Activated gamma-delta T cell treated with anti-CD3 and anti-CD28 coated beads, Interleukin-2, amount 50 U/mL, for 16 hours (primary cell): ENCODE results near the gene HACL1.
"Not testable (repeated sequence)": the region's sequence is repeated elsewhere in the genome, so short reads cannot be mapped to it uniquely, and the experiment has no call there.

Source experiments
- DNase-seq: peaks from one replicate; pipeline ENCODE4 v3.0.0-alpha.2; 2020; ENCODE audit warnings: low read depth

The HACL1 gene

DNA sequence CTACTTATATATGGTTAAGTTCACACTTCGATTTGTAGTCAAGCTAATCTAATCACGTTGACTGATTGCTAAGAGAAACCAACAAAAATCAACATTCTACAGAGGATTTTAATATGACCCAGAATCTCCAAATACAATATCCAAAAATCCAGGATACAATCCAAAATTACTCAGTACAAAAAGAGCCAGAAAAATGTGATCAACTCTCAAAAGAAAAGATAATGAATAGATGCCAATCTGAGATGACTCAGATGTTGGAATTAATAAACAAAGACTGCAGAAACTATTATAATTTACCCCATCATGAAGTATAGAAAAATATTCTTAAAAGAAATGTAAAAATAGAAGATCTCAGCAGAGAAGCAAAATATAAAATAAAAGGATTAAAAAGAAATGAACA lies 22.3 kb downstream of the HACL1 start:
- no peak for DNase-seq

DNA sequence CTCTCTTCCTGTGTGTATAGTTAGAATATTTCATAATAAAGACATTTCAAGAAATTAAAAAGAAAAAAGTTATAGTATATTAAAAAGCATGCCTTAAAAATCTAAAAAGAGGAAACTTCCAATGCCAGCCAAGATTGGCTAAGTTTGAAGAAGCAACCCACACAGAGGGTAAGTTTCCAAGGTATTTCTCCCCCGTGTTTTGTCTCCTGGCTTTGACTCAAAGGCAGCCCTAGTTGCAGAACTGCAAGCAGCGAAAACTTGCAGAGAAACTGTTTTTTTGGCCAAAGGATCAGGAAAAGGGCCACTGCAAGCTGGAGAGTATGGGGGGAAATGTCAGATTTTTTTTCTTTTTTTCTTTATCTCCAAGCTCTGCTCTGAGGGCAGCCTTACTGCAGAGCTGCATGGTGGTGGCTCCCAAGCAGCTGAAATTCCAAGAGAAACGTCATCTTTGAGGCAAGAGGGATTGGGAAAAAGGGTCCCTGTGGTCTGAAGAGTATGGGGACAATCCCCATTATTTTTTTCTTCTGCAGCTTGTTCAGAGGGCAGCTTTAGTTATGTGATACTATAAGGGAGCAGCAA lies 23.0 kb downstream of the HACL1 start:
- no peak for DNase-seq

GRCh38 chr3:15576475-15576874 lies 24.9 kb downstream of the HACL1 start:
- no peak for DNase-seq

DNA sequence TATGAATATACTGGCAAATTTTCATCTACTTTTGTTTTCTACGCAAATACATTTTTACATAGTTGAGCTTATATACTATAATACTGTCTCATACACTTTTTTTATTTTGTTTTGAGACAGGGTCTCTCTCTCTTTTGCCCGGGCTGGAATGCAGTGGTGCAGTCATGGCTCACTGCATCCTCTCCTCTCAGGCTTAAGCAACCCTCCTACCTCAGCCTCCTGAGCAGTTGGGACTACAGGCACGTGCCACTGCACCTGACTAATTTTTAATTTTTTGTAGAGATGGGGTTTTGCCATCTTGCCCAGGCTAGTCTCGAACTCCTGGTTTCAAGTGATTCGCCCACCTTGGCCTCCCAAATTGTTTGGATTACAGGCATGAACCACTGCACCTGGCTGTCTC lies 25.9 kb downstream of the HACL1 start:
- no peak for DNase-seq

GRCh38 chr3:15572138-15572537 lies 29.2 kb downstream of the HACL1 start:
- DNase-seq, result no peak

DNA sequence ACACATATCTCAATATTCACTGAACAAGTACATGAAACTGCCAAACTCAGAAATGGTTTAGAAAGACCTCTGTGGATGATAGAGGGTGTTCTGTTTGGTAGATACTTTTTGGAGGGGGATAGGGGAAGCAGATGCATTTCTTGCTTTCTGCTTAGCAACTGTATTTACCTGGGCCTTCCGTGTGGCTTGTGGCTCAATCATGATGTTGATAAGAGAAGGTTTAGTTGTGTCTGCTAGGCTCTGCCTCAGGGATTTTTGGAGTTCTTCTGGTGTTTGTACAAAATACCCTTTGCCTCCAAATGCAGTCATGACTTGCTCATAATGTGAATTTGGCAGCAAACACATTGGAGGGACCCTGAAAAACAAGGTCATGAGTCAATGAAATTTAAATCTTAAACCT lies 38.2 kb downstream of the HACL1 start:
- no peak for DNase-seq

GRCh38 chr3:15562560-15562959 lies 38.8 kb downstream of the HACL1 start:
- DNase-seq, result no peak

DNA sequence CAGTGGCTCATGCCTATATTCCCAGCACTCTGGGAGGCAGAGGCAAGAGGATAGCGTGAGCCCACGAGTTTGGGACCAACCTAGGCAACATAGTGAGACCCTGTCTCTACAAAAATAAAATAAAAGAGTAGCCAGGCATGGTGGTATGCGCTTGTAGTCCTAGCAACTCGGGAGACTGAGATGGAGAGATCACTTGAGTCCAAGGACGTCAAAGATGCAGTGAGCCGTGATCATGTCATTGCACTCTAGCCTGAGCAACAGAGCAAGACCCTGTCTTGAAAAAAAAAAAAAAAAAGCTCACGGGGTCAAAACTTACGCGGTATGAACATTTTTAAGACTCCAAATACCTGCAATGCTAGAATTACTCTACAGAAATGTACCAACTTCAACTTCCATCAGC lies 42.8 kb downstream of the HACL1 start:
- DNase-seq, result no peak

DNA sequence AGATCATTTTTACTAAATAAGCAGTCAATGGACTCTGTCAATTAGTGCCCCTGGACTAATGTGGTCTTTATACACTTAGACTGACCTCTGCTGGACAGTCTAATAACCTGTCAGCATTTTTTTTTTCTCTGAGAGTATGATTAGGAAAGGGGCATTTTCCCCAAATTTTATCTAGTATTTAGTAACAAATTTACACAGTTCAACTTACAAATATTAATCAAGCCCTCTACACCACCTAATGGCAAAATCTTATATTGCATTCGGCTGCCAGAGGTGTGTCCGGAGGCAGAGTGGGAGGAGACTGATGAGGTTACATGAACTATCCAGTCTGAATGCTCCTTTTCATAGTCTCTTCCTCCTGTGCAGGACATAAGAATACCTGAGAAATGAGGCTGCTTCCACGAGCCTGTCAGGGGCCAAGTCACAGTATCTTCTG lies 43.8 kb downstream of the HACL1 start:
- peak; percentile 28 for DNase-seq

DNA sequence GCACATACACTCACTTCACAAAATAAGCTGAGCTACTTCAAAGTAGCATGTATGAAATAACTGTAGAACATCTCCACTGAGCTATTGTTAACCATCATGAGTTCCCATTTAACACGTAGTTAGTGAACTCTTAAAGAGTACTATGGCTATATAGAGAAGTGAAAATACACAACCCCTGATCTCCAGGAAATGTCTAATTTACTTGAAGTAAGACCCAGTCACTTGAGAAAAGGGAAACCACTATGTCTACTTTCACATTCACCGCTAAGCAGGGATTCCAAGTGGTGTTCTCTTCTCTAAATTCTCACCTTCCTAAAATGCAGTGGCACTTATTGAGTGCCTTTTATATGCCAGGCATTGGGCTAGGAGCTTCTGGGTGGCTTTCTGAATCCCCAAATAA lies 44.9 kb downstream of the HACL1 start:
- DNase-seq, result no peak

DNA sequence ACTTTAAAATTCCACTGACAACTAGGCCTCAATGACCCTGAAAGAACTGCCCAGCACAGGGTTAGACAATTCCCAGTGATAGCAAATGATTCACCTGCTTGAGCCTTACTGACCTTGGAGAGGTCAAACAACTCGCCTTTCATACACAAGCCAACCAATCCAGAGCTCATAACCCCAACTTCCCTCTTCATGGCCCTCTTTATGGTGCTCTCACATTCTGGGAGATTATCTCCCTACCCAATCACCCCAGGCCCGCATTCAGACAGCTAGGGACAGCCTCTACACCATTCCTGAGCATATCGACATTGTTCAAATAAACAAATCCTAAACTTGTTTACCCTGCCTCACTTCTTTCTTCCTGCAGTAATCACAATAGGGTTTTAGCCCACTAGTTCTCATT lies 47.6 kb downstream of the HACL1 start:
- no peak for DNase-seq

DNA sequence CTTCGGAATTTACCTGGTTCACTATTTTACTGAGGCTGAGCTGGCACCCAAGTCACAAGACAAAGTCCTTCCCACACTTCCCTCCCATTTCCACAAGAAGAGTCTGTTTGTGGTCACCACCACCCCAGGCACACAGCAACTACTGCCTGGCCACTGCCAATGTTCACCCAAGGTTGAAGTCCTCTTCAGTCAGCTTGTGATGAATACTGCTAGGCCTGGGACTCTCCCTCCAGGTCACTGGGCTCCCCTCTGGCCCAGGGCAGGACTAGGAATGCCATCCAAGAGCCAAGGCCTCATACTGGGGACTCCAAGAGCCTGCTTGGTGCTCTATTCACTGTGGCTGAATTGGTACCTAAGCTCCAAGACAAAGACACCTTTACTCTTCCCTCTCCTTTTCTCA lies 49.5 kb downstream of the HACL1 start:
- DNase-seq, result no peak

GRCh38 chr3:15549846-15550245 lies 51.5 kb downstream of the HACL1 start:
- no peak for DNase-seq

DNA sequence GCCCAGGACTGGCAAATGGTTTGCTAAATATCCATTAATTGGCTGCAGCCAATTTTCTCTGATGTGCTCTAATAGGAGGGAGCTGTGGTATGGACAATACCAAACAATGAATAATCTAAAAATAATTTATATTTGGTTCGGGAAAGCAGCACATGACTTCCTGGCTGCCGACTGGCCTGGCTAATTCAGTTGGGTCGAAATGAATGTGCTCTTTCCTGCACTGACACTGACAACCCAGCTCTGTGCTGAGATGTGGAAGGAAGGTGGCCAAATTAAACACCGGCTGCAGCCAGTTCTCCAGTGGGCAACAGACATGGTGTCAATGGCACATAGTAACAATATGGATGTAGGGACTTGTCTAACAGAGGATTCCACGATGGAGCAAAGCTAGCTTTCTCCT lies 58.8 kb downstream of the HACL1 start:
- no peak for DNase-seq

GRCh38 chr3:15541371-15541770 lies 60.0 kb downstream of the HACL1 start:
- no peak for DNase-seq

GRCh38 chr3:15539066-15539465 lies 62.3 kb downstream of the HACL1 start:
- DNase-seq, result no peak

GRCh38 chr3:15538345-15538744 lies 63.0 kb downstream of the HACL1 start:
- DNase-seq, result no peak

- DNase-seq, result no peak
Observed at GRCh38 chr3:15536856-15537255, 64.5 kb downstream of the HACL1 start.

GRCh38 chr3:15535732-15536131 lies 65.6 kb downstream of the HACL1 start:
- peak; percentile 16 for DNase-seq

DNA sequence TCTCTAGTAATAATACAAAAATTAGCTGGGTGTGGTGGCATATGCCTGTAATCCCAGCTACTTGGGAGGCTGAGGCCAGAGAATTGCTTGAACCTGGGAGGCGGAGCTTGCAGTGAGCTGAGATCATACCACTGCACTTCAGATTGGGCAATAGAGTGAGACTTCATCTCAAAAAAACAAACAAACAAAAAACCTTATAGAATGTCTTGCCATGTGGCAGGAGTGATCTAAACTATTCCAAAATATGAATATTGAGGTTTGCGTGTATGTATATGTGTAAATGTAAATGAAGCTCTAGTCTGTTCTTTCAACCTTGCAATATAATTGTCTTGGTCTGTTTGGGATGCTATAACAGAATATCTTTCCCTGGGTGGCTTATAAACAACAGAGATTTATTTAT lies 68.8 kb downstream of the HACL1 start:
- not testable (repeated sequence) for DNase-seq

DNA sequence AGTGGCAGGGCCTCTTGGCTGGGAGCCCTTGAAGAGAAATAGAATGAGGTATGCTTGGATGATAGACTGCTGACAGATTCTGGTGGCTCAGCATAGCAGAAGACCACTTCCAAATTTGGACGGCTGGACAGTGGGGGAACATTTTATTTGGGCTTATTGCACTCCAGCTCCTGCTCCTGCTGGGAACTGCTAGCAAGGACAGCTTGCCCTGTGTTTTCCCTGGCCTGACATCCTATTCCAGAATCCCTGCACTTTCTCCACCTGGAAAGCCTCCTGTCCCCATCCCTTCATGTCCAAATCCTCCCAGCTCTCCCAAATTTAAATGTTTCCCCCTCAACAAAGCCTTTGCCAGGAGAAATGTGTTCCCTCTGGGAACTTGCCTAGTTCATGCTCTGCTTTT lies 70.0 kb downstream of the HACL1 start:
- DNase-seq, result no peak

- no peak for DNase-seq
Observed at GRCh38 chr3:15528854-15529537, 72.4 kb downstream of the HACL1 start.

DNA sequence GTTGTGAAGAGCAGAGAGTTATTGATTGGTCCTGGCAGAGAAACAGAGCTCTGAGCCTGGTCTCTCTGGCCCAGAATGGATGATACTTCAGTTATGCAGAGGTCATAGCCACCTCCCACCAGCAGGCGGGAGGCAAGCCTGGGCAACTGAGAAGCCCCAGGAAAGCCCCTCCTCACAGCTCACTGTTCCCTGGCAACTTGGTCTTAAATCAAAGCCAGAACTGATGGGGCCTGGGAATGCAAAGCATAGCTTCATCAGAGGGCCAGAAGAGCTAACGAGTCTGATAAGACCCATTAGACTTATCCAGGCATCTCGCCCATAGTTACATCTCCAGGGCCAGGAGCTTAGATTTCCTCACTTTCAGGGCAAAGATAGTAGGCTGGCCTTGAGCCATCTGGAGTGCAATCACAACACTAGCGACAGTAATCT lies 74.3 kb downstream of the HACL1 start:
- no peak for DNase-seq

DNA sequence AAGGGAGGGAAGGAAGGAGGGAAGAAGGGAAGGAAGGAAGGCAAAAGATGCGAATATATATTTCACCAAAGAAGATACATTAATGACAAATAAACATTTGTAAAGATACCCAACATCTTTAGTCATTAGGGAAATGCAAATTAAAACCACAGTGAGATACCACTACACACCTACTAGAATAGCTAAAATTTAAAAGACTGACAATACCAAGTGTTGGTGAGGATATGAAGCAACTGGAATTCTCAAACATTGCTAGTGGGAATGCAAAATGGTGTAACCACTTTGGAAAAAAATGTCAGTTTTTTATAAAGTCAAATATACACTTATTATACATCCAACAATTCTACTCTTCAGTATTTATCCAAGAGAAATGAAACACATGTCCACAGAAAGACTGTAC lies 75.6 kb downstream of the HACL1 start:
- DNase-seq, result no peak
